Frontal cortex (tissue), 4 donors: ENCODE results near the gene CFDP1. TPM values are rescaled to one million over a fixed set of nuclear protein-coding genes. Genes with fewer than 3 reads are reported as not detected.

Source experiments
- DNase-seq, 2 donors: peaks; one replicate each; pipeline ENCODE4 v3.0.0; 2012; ENCODE audit warnings: low spot score in 2 of 2
- FAIRE-seq: peaks from 2 replicates; lab custom pipeline; 2012; peaks lifted over from hg19 to GRCh38; lab: Jason Lieb, UNC
- total RNA-seq: library from RNA; depleted of rRNA; stranded (reverse); fragments of >200 nt; gene quantifications from one replicate; pipeline ENCODE4 v1.2.3, GENCODE V29; 2014
- donor health status: control.
- donor health status: control.
- donor health status: control.

CFDP1 gene
- total RNA-seq, 1 donor from 2014 or later = 60.3 TPM

- no peak for DNase-seq
- FAIRE-seq = no peak
Measured at GRCh38 chr16:75260851-75261589, 172.3 kb downstream of the CFDP1 start.

- DNase-seq (no peak), FAIRE-seq (no peak)
Measured at GRCh38 chr16:75258807-75259141, 174.5 kb downstream of the CFDP1 start.

GRCh38 chr16:75257886-75258806 lies 175.2 kb downstream of the CFDP1 start:
- FAIRE-seq (no peak), DNase-seq (peak in 1 of 2 donors; percentile 15)

- FAIRE-seq (no peak), DNase-seq (peak; percentile 67 to 68)
Measured at GRCh38 chr16:75256696-75257343, 176.5 kb downstream of the CFDP1 start.

- FAIRE-seq (no peak), DNase-seq (no peak)
Measured at GRCh38 chr16:75256059-75256571, 177.2 kb downstream of the CFDP1 start.

GRCh38 chr16:75254359-75254837 lies 178.9 kb downstream of the CFDP1 start:
- no peak for DNase-seq

GRCh38 chr16:75252946-75253911 lies 180.1 kb downstream of the CFDP1 start:
- FAIRE-seq (no peak), DNase-seq (no peak)

More at GRCh38 chr16:75254359-75254837, 178.9 kb downstream of the CFDP1 start:
- no peak for FAIRE-seq

GRCh38 chr16:75252049-75252864 lies 181.0 kb downstream of the CFDP1 start:
- FAIRE-seq (no peak), DNase-seq (no peak)

- FAIRE-seq (no peak), DNase-seq (peak; percentile 90 to 94)
Measured at GRCh38 chr16:75251280-75252048, 181.8 kb downstream of the CFDP1 start, which contains the start of gene BCAR1. BCAR1 (minus strand) TSS chr16:75251624; CDS start chr16:75251482, 142 bp downstream.

GRCh38 chr16:75250809-75251279 lies 182.5 kb downstream of the CFDP1 start:
- DNase-seq = peak; percentile 71 to 72

GRCh38 chr16:75250089-75250808 lies 183.1 kb downstream of the CFDP1 start:
- FAIRE-seq (no peak), DNase-seq (no peak)

More at GRCh38 chr16:75250809-75251279, 182.5 kb downstream of the CFDP1 start:
- no peak for FAIRE-seq

GRCh38 chr16:75249441-75249840 lies 183.9 kb downstream of the CFDP1 start:
- FAIRE-seq (no peak), DNase-seq (no peak)

GRCh38 chr16:75248536-75249380 lies 184.5 kb downstream of the CFDP1 start:
- DNase-seq (no peak), FAIRE-seq (no peak)

- peak in 1 of 2 donors; percentile 78 for DNase-seq
Measured at GRCh38 chr16:75248142-75248535, 185.2 kb downstream of the CFDP1 start.

GRCh38 chr16:75247249-75247648 lies 186.1 kb downstream of the CFDP1 start:
- FAIRE-seq = no peak

More at GRCh38 chr16:75248142-75248535, 185.2 kb downstream of the CFDP1 start:
- no peak for FAIRE-seq

More at GRCh38 chr16:75247249-75247648, 186.1 kb downstream of the CFDP1 start:
- peak in 1 of 2 donors; percentile 71 for DNase-seq
